HG03354 (cell line): ENCODE data around the gene ADNP.

Experiments
- ATAC-seq: cut with Tn5 transposase; IDR thresholded peaks from one replicate; pipeline ENCODE4 v1.9.1; 2021; ENCODE audit warnings: mild to moderate bottlenecking; ENCODE audit not compliant: unreplicated experiment, poor library complexity, severe bottlenecking

The ADNP gene

DNA sequence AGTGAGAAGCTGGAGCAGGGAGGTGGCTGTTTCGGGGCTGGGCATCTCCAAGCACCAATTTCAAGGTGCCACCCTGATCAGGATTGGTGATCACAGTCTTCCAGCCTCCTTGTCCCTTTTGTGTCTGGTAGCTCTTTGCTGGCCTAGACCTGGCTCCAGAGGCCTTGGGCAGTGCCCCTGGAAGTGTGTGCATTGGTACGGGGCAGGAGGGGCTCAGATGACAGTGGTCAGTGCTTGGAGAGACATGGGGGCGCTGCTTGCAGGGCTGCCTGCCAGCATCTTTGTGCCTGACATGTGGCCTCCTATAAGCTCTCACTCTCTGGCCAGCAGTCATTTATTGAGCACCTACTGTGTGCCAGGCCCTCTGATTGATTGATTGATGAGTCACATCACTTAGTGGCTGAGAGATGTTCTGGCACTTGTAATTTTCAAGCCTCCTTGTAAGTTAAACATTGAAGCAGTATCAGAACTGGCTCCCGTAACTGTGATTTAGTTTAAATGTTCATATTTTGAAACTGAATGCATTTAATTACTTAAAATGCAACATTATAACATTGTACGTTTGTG is 74.7 kb downstream of the ADNP start:
- ATAC-seq = no peak

DNA sequence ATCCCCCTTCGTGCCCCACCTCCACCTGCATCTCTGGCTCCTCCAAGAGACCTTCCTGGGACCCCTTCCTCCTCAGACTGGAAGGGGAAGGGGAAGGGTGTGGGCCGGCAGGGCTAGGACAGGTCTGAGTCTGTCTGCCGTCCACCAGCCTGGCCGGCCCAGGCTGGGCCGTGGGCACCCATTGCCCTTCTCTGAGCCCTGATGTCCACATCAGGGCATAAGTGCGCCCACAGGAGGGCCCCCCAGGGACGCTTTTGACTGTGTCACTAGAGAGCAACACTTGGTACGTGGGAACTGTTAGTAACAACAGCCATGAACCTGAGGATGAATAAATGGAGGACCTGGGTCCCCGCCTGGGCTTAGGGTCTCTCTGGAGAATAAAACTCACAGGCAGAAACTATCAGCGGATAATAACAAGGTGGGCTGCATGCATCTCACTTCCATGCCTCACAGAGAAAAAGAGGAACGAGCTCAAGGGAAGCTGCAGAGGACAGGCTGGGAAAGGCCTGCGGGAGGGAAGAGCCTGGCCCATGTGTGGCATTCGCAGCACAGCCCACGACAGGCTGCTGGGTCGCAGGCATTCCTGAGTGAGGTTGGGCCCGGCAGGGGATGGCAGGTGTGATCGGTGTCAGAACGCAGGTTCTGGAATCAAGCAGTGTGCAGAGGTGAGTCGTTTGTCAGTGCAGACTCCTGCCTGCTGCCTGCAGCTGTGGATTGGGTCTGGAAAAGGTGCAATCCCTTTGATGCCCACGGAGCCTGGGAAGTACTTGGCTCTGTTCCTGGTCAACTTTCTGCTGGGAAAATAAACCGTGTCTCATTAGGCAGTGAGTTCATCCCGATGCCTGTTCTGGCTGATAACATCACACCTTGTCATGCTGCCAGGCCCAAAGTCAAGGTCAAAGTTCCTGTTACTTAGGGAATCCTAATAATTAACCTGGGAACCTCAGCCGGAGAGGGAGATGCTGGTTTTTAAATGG is 75.5 kb downstream of the ADNP start:
- no peak for ATAC-seq

DNA sequence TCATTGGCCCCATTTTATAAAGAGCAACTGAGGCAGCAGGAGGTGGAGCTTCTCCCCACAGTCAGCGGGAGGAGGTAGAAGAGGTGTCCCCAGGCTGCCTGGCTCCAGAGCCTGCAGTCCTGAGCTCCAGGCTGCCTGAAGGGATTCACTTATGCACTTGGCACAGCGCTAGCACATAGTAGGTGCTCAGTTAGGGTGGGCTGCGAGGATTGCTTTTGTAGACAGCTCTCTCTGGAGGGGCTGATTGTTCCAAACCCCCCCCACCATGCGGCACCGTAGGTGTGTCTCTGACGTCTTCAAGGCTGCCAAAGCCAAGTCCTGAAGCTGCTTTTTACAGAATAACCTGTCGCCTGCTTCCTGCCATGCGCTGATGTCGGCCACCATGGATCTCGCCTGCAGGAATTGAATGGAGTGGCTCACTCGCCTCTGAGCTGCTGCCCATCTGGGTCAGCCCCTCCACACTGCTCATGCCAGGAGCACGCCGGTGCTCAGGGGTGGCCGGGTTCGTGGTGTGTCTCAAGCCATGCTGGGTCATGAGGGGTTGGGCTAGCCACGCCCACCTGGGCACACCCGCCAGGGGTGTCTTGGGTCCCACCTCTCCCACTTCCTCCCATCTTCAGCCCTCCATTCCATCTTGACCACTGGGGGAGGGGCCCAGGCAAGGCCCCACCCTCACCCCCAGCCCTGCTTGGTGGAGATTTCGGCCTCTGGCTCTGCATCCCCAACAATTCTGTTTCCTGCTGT is 76.6 kb downstream of the ADNP start:
- no peak for ATAC-seq

DNA sequence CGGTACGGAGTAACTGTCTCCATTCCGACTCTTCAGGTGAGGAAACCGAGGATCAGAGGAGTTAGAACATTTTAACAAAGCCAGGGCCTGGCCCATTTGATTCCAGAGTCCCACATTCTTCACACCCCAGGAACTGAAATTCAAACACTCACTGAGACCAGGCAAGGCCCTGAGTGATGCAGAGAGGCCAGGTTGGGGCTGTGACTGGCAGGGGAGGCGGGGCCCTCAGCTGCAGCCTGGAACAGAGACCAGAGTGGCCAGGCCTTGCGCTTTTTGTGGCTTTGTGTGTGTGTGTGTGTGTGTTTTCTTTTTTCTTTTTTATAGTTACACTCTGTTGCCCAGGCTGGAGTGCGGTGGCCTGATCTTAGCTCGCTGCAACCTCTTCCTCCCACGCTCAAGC is 79.2 kb downstream of the ADNP start:
- ATAC-seq = no peak

DNA sequence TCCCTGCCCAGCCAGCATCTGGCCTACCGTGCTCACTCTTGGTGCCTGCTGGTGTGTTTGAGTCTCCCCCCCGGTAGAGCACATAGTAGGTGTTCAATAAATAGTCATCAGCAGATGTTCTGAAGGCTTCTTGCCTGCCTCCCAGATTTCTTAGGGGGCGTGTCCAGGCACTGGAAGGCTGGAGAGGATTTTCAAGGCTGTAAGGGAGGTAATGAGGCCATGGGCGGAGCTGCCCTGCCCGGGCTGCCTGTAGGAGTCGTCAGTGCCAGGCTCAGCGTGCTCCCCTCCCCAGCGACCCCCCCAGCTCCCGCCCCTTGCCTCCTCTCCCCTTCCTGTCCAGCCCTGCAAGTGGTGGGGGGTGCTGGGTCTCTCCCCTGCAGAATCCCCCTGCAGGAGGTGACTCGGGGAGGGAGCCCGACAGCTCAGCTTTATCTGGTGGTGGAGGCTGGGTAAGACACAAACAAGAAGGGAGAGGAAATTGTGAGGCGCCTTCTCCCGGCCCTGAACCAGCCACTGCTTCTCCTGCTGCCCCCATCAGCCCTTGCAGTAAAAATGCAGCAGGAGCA is 80.4 kb downstream of the ADNP start:
- ATAC-seq = no peak

DNA sequence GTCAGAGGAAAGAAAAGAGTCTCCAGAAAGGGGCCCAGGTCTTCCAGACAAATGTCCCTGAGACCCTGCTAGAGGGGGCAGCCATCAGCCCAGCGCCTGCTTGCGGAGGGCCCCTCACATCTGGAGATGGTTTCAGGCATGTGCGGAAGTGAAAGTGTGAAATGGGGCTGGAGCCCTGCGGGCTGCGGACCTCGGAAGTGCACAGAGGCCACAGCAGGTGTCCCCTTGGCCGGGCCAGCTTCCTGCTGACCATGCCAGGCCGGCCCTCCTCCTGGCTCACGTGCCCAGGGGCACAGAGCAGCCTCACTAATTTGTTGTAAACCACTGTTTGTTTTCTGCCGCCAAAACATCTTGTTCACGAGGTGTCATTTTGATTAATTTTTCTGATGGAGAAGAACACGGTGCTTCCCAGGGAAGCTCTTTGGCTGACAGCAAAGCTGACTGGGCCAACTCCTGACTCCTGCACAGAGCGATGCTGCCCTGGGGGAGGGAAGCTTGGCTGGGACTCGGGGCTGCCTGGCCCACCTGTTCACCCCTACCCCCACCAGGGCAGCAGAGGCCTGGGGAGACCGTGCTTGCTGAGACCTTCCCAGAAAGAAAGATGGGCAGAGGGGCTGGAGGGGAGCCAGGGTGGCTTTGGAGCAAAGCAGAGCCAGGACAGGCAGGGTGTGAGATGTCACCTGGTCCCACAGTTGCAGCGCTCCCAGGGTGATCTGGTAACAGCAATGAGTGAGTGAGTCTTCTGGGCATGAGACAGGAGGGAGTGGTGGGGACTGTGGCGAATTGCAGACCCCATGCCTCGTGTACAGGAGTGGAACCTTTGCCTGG is 82.2 kb downstream of the ADNP start:
- no peak for ATAC-seq

DNA sequence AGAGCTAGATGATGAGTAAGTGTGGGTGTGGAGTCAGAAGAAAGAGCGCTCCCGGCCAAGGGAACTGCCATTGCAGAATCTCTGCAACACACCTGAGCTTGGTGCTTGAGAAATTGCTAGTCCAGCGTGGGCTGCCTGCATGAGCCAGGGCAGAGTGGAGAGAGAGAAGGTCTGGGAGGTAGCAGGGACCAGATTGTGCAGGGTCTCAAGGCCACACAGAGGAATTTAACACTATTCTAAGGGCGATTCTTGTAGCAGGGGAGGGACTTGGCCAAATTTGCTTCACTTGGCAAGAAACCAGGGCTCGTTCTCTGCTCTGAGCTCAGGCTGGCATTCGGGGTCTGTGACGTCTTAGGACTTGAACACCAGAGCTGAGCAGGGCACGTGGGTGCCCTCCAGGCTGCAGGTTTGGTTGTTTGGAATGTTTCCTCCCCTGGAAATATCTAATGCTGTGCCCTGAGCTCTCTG is 82.9 kb downstream of the ADNP start:
- no peak for ATAC-seq

DNA sequence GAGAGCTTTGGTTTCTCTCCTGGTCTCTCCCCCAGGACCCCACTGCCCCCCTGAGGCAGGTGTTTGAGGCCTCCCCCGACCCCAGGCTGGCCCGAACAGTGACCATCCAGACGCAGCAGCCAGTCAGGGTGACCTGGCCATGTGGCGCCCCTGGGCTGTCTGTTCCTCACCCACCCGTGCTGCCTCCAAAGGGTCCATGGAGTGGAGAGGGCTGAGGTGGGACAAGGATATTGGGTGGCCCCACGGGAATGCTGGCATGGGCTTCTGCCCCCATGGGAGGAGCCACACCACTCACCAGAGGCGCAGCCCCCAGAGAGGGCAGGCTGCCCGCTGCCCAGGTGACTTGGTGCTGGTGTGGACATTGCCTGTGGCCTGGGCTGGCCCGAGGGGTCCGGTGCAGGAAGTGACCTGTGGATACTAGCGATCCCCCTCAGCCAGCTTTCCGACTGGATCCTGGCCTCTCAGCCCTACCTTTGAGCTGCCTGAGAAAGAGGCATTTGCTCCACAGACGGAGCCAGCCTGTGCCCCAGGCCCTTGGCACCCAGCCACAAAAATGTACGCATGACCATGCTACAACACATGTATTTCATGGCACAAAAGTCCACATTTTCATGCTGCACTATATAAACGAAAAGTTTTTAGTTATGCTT is 85.5 kb downstream of the ADNP start:
- ATAC-seq = no peak

DNA sequence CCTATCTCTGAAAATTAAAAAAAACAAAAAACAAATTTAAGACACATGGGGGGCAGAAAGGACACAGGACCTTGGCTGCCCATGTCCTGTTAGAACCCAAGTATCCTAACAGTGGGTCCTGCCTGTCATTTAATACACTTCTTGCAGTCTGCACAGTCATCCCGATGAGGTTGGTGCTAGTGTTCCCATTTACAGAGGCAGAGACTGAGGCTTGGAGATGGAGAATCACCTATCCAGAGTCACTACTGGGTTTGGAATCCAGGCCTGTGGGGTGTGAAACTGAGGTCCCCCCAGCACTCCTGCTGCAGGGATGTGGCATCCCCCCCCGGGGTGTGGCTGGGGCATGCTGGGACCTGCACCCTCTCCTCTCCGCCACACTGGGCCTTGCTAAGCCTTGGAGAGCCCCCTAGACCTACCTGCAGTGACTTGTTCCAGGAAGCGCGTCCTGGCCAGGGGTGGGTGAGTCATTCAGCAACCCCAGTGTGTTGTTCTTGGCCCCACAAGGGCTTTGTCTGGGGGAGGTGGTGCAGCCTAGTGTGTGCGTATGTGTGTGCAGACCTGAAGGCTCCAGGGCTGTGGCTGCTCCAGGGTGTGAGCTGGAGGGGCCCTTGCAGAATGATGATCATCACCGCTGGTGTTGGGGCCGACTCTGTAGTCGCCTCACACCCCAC is 86.7 kb downstream of the ADNP start:
- ATAC-seq = peak; percentile 93

DNA sequence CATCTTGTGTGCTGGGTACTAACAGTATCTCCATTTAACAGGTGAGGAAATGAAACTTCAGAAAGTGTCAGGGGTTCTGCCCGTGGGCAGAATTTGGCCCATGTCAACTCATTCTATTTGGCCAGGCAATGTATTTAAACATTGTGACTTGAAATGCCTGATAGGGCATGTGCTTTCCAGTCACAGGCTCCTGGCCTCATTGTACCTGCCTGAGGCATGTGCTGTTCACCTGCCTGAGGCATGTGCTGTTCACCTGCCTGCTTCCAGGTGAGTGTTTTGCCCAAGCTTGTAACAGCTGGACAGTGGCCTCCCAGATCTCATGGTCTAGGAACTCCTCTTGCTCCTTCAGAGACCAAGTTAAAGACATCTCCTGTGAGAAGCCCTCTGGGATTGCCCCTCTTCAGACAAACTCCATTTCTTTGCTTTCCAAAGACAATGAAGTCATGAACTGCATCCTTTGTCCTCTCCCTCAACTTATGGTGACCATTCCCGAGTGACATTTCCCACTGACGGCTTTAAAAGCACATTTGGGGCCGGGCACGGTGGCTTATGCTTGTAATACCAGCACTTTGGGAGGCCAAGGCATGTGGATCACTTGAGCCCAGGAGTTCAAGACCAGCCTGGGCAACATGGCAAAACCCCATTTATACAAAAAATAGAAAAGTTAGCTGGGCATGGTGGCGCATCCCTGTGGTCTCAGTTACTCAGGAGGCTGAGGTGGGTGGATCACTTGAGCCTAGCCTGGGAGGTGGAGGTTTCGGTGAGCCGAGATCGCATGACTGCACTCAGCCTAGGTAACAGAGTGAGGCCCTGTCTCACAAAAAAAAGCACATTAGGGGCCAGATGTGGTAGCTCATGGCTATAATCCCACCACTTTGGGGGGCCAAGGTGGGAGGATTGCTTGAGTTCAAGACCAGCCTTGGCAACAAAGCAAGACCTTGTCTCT is 87.6 kb downstream of the ADNP start:
- ATAC-seq = no peak

DNA sequence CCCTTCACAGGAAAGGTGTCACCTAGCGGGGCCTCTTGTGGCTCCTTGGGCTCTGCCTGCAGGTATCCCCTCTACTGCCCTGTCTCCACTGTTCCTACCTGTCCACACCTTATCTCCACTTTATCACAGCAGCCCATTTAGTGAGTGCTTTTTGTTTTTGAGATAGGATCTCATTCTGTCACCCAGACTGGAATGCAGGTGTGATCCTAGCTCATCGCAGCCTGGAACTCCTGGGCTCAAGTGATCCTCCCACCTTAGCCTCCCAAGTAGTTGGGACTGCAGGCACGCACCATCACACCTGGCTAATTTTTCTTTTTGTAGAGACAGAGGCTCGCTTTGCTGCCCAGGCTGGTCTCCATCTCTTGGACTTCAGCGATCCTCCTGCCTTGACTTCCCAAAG is 88.4 kb downstream of the ADNP start:
- ATAC-seq = no peak
